ENCODE measurements around the gene LAMA1. TPM values are rescaled to one million over a fixed set of nuclear protein-coding genes. Genes with fewer than 3 reads are reported as not detected.

The LAMA1 gene
- polyA plus RNA-seq, 1 donor from 2014 or later: 10.3 TPM

- Histone ChIP-seq H3K9ac (ENCODE audit: low read length) (no peak overlapping the region), H3K4me2 (ENCODE audit: low read length) (no peak overlapping the region), H4K20me1 (ENCODE audit: insufficient read depth) (no peaks in the 10 kb centered on the region), H3F3A (ENCODE audit: insufficient read depth, low read length, poor library complexity, severe bottlenecking) (no peaks in the 10 kb centered on the region), H3K36me3 (ENCODE audit: insufficient read depth, low read length) (no peaks in the 10 kb centered on the region), H3K4me3 (ENCODE audit: low read length) (no peak overlapping the region), H3K79me2 (replicated peaks; ENCODE audit: insufficient read depth, low read length) (peaks cover 16% of the 10 kb centered on the region), H3K9me3 (ENCODE audit: low read length) (no peaks in the 10 kb centered on the region), H3K9me2 (ENCODE audit: insufficient read depth, low read length) (no peaks in the 10 kb centered on the region), H3K27ac (ENCODE audit: low read length) (no peak overlapping the region), H3K27me3 (ENCODE audit: insufficient read depth, low read depth, low read length) (no peaks in the 10 kb centered on the region), H2AFZ (ENCODE audit: low read depth, low read length) (no peak overlapping the region)
- TF ChIP-seq REST (IDR thresholded peaks at IDR 0.05; ENCODE audit: borderline replicate concordance) (no peak), SMC3 (conservative IDR thresholded peaks at IDR 0.05; ENCODE audit: poor library complexity) (no peak), TAF1 (IDR thresholded peaks at IDR 0.05; ENCODE audit: low read depth) (no peak), POLR2AphosphoS5 (IDR thresholded peaks at IDR 0.05) (no peak), CTCF (IDR thresholded peaks at IDR 0.05; ENCODE audit: poor library complexity, severe bottlenecking) (no peak), RAD21 (conservative IDR thresholded peaks at IDR 0.05) (no peak), MXI1 (conservative IDR thresholded peaks at IDR 0.05; ENCODE audit: poor library complexity, severe bottlenecking) (no peak), EZH2 (IDR thresholded peaks at IDR 0.05; ENCODE audit: borderline replicate concordance, insufficient read depth, low read length, poor library complexity, severe bottlenecking) (no peak), EP300 (conservative IDR thresholded peaks at IDR 0.05; ENCODE audit: poor library complexity, severe bottlenecking) (no peak)
Observed at GRCh38 chr18:7104649-7105048, 12.9 kb downstream of the LAMA1 start.

GRCh38 chr18:7102131-7102530, 15.5 kb downstream of the LAMA1 start:
- H3K27ac ChIP-seq (ENCODE audit: low read length): no peak overlapping the region
- H4K20me1 ChIP-seq (ENCODE audit: insufficient read depth): no peaks in the 10 kb centered on the region
- H3K9me3 ChIP-seq (ENCODE audit: low read length): no peaks in the 10 kb centered on the region
- no peaks in the 10 kb centered on the region for H3K27me3 ChIP-seq (ENCODE audit: insufficient read depth, low read depth, low read length)
- no peak overlapping the region for H3K4me3 ChIP-seq (ENCODE audit: low read length)
- H3K4me2 ChIP-seq (ENCODE audit: low read length): no peak overlapping the region
- H2AFZ ChIP-seq (ENCODE audit: low read depth, low read length): no peak overlapping the region
- H3K79me2 ChIP-seq (replicated peaks; ENCODE audit: insufficient read depth, low read length): peaks cover 5% of the 10 kb centered on the region
- H3F3A ChIP-seq (ENCODE audit: insufficient read depth, low read length, poor library complexity, severe bottlenecking): no peaks in the 10 kb centered on the region
- no peaks in the 10 kb centered on the region for H3K9me2 ChIP-seq (ENCODE audit: insufficient read depth, low read length)
- TF ChIP-seq POLR2AphosphoS5 (IDR thresholded peaks at IDR 0.05) (no peak), SMC3 (conservative IDR thresholded peaks at IDR 0.05; ENCODE audit: poor library complexity) (no peak), EZH2 (IDR thresholded peaks at IDR 0.05; ENCODE audit: borderline replicate concordance, insufficient read depth, low read length, poor library complexity, severe bottlenecking) (no peak), RAD21 (conservative IDR thresholded peaks at IDR 0.05) (no peak), TAF1 (IDR thresholded peaks at IDR 0.05; ENCODE audit: low read depth) (no peak), MXI1 (conservative IDR thresholded peaks at IDR 0.05; ENCODE audit: poor library complexity, severe bottlenecking) (no peak), REST (IDR thresholded peaks at IDR 0.05; ENCODE audit: borderline replicate concordance) (no peak), CTCF (IDR thresholded peaks at IDR 0.05; ENCODE audit: poor library complexity, severe bottlenecking) (no peak), EP300 (conservative IDR thresholded peaks at IDR 0.05; ENCODE audit: poor library complexity, severe bottlenecking) (no peak)
- H3K36me3 ChIP-seq (ENCODE audit: insufficient read depth, low read length): no peaks in the 10 kb centered on the region
- no peak overlapping the region for H3K9ac ChIP-seq (ENCODE audit: low read length)

Measured in neural cell (in vitro differentiated cells).